Measurements from ENCODE around the gene FAM50B.
"Not testable (repeated sequence)": the region's sequence is repeated elsewhere in the genome, so short reads cannot be mapped to it uniquely, and the experiment has no call there.

Gene FAM50B

DNA sequence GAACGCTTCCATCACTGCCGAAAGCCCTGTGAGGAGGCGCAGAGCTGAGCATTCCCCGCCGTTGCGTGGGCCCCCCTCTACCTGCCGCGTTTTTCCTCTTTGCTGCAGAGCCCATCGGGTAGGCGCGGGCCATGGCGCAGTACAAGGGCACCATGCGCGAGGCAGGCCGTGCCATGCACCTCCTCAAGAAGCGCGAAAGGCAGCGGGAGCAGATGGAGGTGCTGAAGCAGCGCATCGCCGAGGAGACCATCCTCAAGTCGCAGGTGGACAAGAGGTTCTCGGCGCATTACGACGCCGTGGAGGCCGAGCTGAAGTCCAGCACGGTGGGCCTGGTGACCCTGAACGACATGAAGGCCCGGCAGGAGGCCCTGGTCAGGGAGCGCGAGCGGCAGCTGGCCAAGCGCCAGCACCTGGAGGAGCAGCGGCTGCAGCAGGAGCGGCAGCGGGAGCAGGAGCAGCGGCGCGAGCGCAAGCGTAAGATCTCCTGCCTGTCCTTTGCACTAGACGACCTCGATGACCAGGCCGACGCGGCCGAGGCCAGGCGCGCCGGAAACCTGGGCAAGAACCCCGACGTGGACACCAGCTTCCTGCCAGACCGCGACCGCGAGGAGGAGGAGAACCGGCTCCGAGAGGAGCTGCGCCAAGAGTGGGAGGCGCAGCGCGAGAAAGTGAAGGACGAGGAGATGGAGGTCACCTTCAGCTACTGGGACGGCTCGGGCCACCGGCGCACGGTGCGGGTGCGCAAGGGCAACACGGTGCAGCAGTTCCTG is 693 bp downstream of the FAM50B start:
- DNase-seq (ENCODE audit: low spot score) = no peak

DNA sequence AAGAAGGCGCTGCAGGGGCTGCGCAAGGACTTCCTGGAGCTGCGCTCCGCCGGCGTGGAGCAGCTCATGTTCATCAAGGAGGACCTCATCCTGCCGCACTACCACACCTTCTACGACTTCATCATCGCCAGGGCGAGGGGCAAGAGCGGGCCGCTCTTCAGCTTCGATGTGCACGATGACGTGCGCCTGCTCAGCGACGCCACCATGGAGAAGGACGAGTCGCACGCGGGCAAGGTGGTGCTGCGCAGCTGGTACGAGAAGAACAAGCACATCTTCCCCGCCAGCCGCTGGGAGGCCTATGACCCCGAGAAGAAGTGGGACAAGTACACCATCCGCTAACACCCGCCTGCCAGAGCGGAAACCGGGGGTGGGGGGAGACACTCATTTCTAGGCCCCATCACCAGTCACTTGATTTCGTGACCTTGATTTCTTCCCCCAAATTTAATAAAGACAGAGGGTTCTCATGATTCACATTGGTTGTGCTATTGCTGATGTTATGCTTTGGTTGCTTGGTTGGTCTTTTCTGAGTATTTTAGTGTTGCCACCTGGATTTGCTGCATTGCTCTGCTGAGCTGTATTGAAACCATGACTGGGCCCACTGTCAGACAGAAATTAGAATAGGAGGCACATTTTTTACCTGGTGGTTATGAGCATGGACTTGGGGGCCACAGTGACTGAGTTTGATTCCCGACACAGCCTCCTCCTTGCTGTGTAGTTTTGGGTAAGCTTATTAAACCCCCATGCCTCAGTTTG is 1.5 kb downstream of the FAM50B start:
- no peak for DNase-seq (ENCODE audit: low spot score)

DNA sequence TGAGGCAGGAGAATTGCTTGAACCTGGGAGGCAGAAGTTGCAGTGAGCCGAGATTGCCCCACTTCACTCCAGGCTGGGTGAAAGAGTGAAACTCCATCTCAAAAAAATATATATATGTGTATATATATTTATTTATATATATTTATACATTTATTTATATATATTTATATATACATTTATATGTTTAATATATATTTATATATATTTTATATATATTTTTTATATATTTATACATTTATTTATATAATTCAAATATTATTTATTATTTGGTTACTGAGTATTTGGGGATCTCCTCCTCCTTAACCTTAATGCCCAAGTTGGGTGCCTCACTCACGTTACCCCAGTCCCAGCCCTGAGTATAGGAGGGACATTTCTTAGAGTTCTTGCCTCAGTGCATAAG is 2.7 kb downstream of the FAM50B start:
- DNase-seq (ENCODE audit: low spot score) = no peak

DNA sequence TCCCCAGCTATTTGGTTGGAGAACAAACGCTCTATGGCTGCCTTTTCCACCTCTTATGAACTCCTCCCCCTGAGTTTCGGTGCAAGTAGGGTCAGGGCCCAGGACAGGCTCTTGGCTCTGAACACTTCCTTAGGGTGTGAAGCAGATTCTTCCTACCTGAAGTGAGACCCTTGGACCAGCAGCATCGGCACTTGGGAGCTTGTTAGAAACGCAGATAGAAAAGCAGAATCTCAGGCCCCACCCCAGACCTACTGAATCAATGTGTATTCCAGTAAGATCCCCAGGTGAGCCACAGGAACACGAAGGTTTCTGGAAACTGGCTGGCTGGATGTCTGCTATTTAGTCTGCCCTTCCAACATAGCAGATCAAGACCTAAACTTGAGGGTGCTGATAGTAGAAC is 3.2 kb downstream of the FAM50B start:
- no peak for DNase-seq (ENCODE audit: low spot score)

DNA sequence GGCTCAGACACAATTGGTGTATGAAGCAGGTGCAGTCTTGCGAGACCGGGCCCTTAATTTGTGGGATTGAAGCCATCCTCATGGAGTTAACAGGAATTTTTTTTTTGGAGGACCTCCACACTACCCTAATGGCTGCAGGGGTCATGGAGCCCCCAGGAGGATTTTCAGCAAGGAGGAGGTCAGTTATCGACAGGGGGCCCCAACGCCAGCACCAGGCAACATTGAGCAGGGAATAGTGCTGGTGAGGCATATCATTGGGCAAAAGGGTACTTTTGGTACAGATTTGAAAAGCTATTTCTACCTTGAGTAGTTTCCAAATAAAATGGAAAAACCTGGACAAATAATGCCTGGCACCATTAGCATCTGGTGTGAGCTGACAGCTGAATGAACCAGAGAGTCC is 6.7 kb downstream of the FAM50B start:
- DNase-seq (ENCODE audit: low spot score) = no peak

DNA sequence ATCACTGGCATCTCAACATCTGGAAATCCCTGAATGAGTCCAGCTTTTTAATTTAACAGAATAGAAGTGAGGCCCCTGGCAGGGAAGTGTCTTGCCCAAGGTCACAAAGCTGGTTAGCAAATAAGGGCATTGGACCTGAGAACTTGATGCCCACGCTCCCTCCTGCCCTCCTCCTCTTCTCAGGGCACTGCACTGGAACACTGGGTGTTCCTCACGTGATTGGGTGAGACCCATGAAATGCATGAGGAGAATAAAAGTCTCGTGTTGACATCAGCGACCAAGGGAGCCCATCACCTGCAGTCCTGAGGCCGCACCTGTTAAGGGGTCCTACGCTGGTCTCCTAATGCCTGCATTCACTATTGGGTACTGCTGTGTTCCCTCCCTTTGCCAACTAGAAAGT is 7.4 kb downstream of the FAM50B start:
- DNase-seq (ENCODE audit: low spot score) = no peak

DNA sequence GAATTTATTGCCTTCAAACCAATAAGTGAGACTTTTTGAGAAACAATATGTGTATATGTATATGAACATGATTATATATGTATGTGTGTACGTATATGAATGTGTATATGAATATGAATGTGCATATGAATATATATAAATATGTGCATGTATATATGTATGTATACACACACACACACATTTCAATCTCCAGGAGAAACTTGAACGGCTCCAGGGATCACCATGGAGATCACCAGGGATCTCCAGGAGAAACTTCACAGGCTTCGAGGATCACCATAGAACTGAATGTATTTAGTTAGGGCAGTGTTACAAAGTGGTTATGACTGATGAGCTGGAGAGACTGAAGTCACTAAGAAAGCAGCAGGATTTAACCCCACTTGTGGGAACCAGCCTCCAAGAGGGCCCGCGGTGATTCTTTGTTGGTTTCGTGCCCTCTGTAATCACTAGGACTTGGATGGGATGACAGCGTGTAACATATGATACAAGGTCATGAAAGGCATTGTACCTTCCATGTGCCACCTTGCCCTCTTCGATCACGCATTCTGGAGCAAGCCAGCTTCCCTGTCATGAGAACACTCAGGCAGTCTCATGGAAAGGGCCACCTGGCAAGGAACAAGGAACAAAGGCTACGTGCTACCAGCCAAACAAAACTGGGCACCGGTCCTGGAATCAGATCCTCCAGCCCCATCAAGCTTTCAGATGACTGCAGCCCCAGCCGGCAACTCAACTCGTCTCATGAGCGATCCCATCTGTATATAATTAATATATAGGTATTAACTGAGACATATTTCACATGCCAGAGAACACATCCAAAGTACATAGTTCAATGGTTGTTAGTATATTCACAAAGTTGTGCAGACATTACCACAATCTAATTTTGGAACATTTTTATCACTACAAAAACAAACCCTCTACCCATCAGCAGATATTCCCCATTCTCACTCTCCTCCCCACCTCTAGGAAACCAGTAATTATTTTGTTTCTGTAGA is 8.6 kb downstream of the FAM50B start:
- DNase-seq (ENCODE audit: low spot score) = no peak

DNA sequence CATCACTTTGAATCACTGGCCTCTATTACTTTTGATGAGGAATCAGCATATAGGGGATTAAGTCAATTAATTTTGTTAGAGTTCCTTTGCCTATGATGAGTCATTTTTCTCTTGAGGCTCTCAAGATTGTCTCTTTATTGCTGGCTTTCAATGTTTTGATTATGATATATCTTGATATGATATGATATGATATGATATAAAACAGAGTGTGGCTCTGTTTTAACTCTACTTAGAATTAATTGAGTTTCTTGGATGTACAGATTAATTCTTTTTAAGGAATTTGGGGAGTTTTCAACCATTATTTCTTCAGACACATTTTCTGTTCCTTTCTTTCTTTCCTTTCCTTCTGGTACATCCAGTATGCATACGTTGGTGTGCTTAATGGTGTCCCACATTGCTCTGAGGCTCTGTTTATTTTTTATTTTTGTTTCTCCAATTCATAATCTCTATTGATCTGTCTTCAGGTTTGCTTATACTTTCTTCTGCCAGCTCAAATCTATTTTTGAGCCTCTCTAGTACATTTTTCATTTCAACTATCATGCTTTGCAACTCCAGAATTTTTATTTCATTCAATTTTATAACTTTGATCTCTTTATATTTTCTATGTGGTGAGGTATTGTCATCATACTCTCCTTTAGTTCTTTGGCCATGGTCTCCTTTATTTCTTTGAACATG is 10.8 kb downstream of the FAM50B start:
- DNase-seq (ENCODE audit: low spot score) = no peak

DNA sequence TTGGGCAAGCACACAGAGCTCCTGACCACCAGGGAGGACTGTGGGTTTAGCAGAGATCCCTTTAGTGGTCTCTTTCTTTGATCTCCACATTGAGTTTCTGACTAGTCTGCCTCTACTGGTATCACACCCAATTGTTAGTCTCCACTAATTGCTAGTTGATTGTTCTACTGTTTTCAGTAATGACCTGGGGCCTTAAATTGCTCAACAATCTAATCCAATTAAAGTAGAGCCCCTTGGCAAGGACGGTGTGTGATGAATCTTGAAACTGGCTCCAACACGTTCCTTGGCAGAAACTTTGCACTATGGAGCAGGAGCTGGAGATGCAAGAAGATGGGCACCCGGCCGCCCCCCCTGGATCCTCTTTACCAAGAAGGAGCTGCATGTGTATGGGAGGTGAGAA is 12.3 kb downstream of the FAM50B start:
- DNase-seq (ENCODE audit: low spot score) = no peak

DNA sequence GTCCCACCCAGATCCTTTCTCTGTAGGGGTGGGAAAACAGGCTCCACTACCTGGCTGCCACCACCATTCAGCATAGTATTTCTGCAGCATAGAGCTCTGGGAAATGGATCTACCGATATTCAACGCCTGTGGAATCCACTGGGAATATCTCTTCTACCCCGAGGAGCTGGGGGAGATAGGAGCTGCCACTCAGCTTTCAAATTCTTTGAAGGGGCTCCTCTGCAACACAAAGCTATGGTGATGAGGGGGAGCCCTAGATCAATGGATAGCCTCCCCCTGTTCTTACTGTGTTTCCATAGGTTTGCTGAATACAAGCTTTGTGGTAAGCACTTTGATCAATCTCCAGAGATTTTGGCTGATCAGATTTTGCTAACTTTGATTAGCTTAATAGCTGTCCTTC is 12.9 kb downstream of the FAM50B start:
- DNase-seq (ENCODE audit: low spot score) = no peak

DNA sequence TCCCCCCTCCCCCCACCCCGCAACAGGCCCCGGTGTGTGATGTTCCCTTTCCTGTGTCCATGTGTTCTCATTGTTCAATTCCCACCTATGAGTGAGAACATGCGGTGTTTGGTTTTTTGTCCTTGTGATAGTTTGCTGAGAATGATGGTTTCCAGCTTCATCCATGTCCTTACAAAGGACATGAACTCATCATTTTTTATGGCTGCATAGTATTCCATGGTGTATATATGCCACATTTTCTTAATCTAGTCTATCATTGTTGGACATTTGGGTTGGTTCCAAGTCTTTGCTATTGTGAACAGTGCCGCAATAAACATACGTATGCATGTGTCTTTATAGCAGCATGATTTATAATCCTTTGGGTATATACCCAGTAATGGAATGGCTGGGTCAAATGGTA is 14.1 kb downstream of the FAM50B start:
- DNase-seq (ENCODE audit: low spot score) = not testable (repeated sequence)

DNA sequence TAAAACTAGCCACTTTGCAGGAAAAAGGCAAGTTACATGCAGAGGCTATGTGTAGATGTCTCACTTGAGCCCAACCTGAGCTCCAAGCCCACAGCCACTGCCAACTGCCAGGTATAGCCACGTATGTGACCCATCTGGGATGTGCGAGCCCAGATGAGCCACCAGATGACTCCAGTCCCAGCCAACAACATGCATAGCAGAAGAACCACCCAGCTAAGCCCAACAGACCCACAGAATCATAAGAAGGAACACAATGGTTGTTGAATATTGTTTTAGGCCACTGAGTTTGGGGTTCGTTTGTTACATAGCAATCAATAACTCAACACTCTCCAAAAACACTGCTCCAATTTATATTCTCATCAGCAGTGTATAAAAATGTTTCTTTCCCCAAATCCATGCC is 16.3 kb downstream of the FAM50B start:
- DNase-seq (ENCODE audit: low spot score) = no peak

DNA sequence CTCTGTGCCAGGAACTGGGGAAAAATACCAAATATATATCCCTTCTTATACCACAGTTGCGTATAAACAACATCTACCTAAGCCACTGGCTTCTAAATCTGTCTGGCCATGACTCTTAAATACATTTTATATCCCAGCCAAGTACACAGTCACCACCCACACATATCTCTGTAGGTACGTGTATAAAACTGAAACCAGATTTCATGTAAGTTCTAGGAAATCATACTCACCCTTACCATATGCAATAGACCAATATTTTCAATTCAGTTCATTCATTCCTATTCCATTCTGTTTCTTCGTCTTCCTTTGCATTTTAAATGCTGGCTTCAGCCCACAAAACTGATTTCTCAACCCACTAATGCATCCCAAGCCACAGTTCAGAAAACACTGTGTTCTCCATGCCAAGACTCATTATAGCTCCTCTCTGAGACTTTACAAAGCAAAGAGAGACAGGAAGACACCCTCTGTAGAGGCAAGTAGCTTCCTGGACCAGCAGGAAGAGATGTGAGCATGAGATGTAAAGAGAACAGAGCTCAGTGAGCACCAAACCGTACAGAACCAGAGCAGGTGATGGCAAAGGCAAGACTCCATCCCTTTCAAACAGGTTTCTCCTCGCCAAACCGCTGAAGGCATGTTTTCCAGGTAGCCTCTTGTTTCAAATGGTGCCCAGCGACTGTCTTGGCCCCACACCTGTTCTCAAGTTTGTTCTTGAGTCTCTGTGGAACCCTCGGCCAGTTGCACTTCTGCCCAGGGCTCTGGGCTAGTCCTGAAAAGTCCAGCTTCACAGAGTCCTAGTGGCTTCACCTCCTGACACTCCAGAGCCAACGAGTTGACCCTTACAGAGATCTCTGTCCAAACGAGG is 18.7 kb downstream of the FAM50B start:
- DNase-seq (ENCODE audit: low spot score) = no peak

DNA sequence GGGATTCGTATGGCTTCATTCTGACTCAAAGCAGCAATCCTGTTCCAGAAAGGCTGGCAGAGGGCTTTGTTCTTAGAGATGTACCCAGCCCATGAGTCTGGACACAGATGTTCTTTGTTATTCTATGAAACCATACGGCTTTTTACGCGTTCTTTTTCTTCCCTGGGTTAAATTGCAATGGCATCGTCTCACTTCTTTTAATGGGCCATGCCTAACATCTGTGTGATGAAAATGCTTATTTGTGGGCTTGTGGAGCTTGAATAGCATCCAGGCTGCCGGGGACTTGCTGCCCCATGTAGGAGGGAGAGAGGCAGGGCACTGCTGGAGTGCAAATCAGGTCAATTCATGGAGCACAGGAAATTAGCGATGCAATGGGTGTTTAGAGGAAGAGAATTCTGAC is 19.4 kb downstream of the FAM50B start:
- DNase-seq (ENCODE audit: low spot score) = no peak

DNA sequence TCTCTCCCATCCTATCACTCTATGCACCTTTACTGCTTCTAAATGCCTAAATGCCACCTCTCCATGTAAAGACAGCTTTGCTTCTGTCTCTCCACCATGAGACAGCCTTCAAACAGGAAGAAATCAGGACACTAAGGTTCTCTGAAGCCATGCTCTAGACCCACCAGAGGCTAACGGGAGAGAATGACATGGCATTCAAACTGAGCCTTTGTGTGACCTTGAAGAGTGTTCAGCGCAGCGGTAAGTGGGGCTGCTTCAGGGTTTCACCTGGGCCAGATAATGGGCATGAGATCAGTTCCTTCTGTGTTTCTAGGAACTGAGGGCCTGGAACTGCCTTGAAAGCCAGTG is 20.1 kb downstream of the FAM50B start:
- no peak for DNase-seq (ENCODE audit: low spot score)

DNA sequence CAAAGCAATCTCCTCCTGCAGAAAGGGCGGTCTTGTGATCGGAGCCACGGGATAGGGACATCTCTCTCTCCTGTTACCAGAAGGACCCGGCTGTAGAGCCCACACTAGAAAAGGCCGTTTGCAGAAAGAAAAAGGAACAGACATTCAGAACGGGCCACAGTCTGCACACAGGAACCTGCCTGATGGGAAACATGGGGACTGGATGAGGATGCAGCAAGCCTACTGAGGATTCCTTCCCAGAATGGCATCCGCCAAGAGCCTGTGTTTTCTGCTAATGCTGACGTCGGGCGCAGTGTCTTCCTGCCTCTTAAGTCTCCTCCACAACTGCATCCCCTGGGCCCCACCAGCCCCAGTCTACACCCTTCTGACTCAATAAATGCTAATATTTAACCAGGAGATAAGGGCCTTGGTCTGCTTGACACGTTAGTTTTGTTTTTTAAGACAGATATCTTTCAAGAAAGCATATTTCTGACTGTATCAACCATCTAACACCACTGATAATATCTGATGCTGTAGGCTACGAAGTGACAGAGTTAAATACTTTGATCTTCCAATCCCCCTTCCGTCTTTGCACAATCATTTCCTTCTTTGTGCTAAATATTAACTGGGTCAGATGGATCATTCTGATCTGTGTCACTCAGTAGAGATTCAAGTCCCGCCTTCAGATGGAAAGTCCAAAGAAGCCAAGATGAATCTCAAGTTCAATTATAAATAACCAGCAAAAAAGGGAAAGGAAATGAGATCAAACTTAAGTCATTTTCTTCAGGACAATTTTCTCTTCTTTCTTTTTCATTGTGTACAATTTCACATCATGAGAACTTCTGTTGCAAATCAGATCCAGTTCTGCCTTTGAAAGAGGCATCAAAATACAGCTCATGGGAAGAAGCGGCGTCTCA is 20.7 kb downstream of the FAM50B start:
- no peak for DNase-seq (ENCODE audit: low spot score)

DNA sequence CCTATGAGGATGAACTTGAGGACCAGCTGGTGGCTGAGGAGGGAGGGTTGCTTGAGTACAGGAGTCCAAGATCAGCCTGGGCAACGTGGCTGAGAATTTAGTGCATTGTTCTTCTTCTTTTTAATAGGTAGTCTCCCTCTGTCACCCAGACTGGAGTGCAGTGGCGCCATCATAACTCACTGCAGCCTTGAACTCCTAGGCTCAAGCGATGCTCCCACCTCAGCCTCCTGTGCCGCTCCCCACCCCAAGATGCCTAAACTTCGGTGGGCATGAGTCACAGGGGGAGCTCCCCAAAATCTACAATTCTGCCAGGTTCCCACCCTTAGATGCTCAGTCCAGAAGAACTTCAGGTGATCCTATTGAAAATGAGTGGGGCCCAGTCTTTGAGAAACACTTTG is 21.4 kb downstream of the FAM50B start:
- DNase-seq (ENCODE audit: low spot score) = no peak

DNA sequence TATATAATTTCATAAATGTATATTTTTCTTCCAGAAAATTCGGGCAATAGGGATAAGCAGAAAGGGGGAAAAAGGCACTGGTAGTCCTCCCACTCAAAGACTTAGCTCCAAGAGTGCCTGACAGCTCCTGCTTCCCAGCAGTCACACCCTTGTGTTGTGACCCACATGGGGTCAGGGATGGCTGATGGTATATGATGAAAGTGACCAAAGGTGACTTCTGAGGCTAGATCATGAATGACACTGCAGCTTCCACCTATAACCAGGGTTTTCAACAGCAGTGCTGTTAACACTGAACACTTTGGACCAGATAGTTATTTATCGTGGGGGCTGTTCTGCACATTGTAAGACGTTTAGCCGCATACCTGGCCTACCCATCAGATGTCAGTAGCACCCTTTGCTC is 22.3 kb downstream of the FAM50B start:
- no peak for DNase-seq (ENCODE audit: low spot score)

DNA sequence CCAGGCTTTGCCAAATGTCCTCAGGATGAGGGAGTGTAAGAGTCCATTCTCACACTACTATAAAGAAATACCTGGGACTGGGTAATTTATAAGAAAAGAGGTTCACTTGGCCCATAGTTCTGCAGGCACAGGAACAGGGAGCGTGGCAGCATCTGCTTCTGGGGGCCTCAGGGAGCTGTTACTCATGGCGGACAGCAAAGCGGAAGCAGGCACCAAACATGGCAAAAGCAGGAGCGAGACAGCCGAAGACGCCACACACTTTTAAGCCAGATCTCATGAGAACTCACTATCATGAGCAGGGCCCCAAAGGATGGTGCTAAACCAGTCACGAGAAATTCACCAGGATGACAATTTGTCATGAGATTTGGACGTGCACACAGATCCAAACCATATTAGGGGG is 22.8 kb downstream of the FAM50B start:
- DNase-seq (ENCODE audit: low spot score) = no peak

DNA sequence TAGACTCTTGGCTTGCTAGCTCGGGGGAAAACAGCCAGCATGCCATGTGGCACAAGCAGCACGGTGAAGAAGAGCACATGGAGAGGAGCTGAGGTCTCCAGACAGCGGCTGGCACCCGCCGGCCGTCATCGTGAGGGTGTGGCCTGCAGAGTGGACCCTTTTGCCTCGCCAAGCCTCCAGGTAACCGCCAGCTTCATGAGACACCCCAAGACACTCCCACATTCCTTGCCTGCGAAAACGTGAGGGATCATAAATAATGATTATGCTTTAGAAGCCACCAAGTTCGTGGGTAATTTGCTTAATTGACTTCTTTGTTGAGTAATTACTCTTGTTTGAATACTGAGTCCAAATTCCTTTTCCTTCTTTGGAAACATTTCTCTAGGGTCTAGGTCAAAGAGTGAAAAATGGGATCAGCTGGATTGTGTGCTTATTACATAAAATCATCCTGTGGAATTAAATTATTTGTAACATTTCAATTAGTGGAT is 23.2 kb downstream of the FAM50B start:
- DNase-seq (ENCODE audit: low spot score) = no peak
